MV-4-11 (cell line): ENCODE results near the gene PRKCA.

Experiments
- DNase-seq: peaks from one replicate; lab custom pipeline; 2025; lab: John Stamatoyannopoulos, UW

Gene PRKCA

DNA sequence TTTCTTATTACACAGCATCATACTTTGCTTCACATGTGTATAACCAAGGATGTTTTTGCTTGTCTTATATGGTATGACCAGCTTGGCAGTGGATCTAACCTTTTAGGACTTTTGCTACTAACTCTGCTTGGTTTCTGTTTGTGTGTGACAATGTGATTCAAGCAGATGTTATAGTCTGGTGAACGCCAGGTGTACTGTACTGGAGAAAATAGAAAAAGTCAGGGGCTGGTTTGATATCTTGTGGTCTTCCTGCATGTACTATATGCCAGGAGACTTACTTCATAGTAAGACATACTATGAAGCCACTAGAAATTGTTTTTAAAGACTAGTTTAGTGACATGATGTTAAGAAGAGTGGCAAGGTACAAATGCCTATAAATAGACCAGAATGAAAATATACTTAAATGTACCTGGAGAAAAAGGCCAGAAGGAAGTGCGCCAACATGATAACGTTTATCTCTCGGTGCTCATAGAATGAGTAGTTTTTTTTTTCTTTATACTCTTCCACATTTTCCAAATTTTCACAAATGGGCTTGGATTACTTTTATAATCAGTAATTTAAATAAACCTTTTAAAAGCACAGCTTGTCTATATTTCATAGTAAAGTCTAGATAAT lies 112.3 kb downstream of the PRKCA start:
- DNase-seq: no peak

DNA sequence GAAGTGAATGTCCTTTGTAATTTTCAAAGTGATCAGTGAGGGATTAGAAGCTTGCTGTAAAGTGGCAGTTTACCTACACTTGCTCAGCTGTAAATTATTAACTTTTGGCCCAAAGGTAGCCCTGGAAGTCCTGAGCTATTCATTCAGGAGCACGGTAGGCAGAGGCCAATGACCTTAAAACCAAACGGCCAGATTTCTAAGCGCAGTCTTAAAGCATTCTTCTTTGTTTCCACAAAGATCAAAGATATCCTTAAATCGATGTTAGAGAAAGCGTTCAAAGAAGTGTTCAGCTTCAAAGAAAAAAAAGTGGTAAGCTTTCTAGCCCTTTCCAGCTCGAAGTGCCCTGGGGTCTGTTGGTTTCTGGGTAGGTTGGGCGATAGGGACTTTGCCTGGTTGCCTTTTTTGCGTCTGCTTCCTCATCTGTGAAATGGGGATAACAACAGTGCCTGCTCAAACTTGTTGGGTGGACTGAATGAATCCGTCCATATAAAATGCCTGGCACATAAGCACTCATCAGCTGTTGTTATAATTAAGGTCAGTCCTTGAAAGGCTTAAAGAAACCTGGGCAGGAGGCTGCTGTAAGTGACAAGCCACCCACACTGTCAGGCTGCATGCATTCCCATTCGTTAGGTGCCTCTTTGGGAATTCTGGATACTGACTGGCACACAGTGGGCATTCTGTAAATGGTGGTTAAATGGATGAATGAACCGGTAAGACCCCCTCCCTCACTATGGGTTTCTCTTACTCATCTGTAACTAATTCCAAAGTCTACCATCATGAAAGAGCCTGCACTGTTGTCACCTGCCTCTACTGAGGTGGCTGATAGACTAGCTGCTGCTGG lies 113.2 kb downstream of the PRKCA start:
- no peak for DNase-seq

DNA sequence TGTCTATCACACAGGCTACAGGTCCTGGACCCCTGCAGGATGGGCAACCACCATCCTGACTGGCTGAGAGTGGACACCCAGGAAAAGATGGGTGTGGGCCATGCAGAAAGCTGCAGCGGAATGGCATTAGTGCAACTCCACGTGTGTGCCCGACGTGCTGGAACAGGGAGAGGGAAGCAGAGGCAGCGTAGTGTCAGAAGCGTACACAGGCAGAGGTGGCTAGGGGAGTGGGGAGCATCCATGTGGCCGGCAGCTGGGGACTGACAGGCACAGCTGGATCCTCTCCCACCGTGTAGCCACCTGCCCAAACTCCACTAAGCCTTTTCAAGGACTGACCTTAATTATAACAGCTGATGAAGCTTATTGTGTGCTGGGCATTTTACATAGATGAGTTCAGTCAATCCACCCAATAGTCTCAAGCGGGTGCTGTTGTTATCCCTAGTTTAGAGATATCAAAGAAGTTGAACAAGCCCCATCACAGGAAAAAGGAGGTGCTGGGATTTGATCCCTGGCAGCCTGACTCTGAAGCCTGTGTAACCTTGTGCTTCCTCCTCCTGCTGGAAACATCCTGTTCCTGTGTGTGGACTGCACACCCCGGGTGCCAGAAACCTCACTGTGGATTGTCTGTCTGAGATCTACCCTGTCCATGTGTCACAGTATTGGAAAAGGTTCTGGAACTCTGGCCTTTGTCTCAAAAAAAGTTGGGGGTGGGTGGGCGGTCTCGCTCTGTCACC lies 114.0 kb downstream of the PRKCA start:
- DNase-seq: no peak

DNA sequence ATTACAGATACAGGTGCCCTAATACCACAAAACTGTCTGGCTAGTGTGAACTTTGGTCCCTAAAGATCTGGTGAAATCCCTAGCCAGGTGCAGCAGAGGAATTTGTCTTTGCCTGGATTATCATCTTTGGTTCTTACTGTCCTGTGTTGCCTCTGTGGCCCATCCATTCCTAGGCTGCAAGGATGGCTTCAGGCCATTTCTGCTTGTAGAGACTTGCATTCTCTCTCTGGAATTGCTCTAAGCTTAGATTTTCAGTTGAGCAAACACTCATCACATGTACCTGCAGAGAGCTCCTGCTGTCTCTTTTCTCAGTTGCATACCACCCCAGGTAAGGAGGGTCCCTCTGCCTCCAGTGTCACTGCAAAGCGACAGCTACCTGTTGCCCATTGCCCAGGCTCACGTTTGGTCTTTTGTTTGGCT lies 114.9 kb downstream of the PRKCA start:
- no peak for DNase-seq

DNA sequence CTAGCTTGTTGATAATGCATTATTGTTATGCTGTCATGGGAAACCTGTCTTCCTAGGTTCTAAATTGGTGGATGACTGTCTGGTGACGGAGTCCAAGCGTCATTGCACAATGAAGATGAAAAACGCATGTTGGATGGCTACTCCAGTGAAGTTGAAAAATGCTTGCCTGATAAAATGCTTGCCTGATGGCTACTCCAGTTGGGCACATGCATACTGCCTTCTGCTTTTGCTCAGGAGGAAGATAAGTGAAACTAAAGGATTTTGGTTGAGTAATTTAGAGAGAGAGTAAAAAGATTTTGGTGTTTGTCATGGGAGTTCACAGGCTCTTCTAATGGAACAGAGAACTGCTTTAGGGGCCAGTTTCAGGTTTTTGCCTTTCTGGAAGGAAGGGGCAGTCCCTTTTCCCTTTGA lies 118.6 kb downstream of the PRKCA start:
- DNase-seq: peak; percentile 59

DNA sequence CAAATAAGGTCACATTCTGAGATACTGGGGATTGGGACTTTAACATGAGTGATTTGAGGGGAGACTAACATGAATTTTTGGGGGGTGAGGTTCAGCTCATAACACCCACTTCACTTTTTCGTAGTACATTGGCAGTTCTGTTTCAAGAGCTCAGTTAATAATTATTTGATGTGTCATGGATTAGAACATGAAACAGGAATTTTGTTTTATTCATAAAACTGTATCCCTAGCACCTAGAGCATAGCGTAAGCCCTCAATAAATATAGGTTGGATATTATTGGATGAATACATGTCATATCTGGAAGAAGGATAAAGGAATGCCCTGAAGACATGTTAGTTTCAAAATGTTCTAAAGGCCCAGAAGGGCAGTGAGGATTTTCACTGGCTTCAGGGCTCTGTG lies 119.8 kb downstream of the PRKCA start:
- DNase-seq: no peak

DNA sequence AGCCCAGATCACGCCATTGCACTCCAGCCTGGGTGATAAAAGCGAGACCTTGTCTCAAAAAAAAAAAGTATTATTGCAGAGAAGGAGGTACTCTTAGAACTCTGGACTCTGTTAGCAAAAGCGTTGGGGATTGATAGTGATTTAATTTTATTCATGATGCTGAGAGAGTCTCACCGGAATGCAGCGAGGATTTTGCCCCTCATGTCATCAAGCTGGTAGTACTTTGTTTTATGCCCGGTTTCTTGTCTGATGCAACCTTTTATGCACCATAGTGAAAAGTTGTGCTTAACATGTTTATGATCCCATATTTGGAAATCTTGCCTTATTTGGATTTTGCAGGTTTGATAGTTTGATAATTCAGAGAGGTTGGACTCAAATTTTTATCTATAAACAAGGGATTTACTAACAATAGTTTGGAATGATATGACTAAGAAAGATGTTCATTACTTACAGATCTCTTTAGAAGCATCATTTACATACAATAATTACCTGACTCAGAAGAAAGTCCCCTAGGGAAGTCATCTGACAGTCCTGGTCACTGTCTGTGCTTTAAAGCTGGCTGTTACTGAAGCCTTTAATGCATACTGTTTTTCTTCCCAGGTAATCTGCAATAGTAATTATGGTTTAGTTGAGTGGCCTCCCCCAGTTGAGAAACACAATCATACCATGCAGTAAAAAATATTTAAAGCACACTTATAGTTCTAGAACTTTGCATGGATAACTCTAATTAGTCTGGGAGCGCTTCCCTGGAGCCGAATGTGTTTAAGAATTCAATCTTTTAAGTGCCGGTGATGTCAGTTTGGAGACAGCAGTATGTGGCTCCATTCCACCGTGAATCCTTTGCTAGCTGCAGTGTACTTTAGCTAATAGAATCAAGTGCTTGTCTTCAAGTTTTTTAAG lies 120.9 kb downstream of the PRKCA start:
- DNase-seq: no peak

DNA sequence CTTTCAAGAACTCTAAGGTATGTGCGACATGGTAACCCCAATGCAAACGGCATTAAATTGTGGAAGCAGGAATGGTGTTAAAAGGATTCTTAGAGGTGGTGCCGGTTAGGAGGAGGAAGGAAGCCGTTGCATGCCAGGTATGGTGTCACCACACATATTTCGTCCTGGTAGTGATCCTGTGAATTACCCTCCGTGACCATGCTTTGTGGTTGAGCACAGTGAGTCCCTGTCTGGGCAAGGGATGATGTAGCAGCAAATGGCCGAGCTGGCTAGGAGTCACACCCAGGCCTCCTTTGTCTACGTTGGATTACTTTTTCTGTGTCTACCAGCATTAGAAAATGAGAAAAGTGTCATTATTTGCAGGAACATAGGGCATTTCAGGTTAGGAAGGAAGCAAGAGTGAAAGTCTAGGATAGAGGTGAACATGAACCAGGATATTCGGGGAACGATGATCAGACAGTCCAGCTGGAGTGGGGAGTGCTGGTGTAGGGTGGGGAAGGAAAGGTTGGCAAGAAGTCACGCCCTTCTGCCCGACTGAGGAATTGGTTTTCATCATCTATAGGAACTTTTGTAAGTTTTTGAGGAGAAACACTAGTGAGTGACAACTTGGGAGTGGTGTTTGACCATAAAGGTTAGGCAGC lies 123.5 kb downstream of the PRKCA start:
- no peak for DNase-seq

DNA sequence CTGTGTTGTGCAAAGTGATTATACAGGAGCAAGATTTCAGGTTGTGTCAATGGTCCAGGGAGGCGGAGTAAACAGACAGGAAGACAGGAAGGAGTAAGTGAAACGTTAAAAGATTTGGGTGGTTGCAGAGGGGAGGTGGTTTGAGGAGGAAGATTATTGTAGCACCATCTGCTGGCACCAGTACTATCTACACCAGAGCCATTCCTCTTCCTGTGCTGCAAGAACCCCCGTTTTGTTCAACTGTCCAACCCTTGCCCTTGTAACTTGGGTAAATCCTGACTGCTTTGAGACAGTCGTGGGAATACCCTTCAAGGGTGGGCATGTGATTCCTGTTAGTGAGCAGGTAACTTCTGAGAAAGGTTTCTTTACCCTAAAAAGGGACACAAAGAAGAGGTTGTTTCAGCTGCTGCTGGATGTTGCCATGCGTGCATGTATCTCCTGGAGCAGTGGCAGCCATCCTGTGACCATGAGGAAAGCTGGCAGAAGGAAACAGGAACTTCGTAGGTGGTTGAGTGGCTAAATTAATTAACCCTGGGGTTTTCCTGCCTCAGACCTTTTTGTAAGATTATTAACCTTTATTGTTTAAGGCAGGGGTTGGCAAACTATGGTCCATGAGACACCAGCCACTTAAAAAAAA lies 124.1 kb downstream of the PRKCA start:
- DNase-seq: peak; percentile 22

DNA sequence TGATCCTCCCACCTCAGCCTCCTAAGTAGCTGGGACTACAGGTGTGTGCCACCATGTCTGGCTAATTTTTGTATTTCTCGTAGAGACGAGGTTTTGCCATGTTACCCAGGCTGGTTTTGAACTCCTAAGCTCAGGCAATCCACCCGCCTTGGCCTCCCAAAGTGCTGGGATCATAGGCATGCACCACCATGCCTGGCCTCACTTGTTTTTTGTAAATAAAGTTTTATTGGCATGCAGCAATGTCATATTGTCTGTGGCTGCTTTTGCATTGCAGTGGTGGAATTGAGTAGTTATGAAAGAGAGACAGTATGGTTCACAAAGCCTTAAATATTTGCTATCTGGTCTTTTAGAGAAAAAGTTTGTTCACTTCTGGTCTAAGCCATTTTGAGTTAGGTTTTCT lies 124.7 kb downstream of the PRKCA start:
- DNase-seq: no peak

DNA sequence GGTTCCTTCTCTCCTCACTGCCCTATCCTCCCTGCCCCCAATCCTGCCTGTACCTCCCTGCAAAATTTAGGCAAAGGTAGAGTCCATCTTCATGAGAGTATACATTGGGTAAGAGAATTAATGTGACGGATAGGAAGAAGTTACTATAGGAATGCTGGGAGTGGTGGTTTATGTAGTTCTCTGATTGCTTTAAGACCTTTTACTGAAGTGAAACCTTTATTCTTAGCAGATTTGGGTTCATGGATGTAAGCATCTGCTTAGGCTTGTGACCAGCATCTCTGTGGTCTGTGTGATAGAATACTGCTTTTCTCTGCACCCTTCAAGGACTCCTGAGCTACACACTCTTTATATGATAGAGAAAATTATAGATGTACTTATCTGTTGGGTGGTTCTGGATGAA lies 127.3 kb downstream of the PRKCA start:
- DNase-seq: peak; percentile 89

DNA sequence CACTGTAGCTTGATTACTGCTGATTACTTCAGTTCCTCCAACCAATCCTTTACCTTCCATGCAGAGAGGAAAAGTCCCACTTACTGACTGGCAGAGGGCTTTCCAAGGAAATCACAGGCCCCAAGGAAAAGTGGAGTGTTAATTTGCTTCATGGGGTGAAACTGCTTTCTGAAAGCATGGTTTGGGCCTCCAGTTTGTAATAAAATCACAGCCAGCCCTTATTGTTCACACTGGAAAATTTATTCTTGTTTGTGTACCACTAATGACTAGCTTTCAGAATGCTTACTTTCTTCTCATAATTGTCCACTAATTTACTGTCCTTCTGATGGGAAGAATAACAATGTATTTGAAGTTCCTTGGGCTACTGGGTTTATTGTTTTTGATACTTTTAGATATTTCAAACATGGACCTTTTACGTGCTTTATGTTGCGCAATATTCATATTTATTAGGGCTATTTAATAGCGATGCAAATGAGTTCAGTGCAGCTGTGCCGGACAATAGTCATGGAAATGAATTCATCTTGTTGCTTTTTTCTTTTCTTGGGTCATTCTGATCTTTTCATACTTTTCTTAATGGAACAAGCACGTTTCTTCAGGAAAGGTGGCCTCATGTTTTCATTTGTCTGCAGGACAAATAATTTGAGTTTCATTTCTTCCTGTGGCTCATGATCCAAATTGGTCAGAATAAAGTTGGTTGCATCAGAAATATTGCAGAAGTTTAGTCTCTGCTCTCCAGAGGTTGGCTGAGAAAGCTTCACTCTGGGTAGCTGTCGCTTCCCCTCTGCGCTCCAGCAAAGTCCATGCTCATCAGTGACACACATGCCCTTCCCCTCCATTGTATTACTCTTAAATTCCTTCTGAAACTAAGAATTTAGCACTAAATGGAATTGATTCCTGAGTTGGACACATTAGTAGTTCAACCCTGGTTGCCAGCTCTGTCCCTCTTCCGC lies 128.7 kb downstream of the PRKCA start:
- DNase-seq: peak; percentile 66

DNA sequence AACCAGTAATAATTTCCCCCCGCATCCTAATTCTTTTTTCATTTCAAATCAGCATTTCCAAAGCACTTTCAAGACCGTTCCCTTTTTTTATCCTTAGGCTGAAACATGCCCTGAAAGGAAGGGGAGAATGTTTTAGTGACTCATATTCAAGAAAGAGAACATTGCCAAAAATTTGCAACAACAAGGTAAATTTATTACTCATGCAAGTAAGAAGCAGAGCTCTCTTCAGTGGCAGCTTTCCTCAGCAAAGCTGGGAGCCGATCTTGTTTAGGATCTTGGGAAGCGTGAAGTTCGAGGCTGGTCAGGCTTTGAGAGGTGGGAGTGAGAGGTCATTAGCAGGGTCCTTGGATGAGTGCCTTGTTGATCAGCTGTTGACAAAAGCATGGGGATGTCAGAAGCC lies 129.5 kb downstream of the PRKCA start:
- DNase-seq: no peak

DNA sequence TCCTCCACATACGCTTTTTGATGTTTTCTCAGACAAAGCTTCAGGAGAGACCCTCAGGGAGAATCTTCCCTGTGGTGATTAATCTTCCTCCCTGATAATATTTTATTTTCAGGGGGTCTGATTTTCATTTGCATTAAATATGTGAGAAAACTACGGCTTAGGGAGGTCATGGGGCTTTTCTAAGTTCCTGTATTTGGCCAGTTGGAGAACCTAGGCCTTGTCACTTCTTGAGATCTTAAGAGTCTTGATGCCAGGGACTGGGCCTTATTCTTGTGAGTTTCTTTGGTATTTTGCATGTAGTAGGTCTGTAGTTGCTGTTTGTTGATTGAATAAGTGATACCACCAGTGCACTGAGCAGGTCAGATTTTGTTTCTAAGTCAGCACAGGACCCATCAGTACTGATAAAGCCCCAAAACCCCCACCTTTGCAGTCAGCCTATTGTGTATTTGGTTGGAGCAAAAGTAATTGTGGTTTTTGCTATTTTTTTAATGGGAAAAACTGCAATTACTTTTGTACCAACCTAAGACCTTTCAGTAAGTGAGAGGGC lies 130.1 kb downstream of the PRKCA start:
- DNase-seq: no peak

DNA sequence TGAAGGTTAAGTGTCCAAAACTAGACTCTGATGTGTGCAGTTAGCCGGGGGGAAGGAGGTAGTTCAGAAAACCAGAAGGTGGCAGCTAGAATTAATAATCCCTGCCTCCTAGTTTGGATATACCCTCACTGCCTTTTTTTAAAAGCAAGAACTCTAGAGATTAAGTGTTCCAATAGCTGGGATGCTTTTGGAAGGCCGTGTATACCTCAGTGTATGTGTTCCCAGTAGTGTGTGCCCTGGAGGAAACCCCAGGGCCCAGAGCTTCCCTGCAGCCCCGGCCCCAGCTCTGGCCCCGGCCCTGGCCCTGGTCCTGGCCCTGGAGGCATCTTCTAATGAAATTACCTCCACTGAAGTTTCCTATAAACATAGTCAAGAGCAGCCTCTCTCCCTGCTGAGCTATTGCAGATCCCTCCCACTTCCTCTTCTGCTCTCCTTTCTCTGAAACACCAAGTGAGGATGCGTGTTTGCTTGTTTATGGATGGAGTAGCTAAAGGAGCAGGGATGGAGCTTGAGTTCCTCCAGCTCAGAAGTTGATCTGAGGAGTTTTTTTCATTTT lies 130.7 kb downstream of the PRKCA start:
- peak; percentile 58 for DNase-seq

DNA sequence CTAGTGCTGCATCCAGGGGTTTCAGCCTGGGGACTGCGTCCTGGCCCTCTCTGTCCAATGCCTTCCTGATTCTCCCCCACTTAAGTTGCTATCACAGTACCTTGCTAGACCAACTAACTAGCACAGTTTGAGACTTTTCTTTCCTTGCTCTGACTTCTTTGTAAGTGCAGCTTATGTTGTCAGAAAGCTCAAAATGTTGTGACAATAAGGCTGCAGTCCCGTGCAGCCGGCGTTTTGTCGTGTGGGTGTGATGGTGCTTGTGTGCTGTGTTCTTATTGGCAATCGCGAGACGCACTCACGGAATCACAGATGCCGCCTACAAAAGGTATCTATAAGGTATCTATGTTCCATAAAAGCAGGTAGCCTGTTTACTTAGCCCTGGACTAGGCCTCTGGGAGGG lies 132.8 kb downstream of the PRKCA start:
- DNase-seq: no peak

DNA sequence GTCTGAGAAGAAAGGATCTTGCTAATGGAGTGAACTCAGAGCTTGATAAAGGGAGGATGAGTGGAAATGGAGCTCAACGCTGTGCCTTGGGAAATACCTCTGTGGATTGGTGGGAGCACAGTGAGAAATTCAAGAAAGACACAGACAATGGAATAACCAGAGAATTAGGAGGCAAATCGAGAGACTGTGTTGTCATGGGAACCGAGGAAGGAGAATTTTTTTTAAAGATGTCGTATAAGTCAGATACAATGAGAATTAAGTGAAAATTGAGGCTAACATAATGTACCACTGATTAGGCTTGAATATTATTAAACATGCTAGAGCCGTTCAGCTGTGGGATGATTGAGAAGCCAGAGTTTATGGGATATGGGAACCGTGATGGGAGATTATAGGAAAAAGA lies 134.2 kb downstream of the PRKCA start:
- no peak for DNase-seq

DNA sequence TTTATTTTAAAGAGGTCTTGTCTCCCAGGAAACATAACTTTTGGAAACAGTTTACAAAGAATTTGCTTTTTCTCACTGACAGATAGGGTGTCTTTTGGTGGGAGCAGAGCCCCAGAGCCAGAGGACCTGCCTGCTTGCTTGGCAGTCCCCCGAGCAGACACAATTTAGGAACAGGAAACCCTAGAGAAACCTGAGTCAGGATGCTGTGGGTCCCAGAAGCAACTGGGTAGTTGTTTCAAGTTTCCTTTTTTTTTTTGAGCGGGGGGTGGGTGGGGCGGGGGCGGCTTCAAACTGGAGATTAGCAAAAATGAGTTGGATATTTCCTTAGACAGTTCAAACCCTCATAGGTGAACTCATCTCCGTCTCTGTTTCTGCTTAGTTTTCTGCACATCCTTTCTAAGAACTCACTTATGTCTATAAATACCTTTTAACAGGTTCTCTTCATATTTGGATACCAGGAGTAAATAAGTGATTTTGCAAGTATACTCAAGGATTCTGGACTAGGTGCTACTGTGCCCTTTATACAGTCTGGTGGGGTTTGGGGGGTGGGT lies 135.1 kb downstream of the PRKCA start:
- peak; percentile 10 for DNase-seq

DNA sequence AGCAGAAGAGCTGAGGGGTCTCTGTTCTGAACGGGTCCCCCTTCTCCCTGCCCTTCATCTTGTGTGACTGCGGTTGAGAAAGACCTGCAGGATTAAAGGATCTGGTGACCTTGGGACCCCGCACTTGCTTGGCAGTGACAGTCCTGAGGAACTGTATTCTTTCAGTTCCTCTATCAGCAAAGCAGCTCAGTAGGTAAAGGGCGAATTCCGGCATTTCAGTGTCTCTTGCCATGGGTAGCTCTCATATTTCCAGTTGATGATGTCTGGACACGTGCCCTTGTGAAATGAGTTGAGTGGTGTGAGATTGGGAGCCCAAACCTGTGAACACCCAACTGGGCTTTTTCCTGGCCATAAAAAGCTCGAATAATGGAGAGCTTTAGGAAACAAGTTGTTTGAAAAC lies 135.7 kb downstream of the PRKCA start:
- DNase-seq: peak; percentile 82
